Stimulated activated CD8-positive, alpha-beta memory T cell treated with anti-CD3 and anti-CD28 coated beads, Interleukin-15, amount 100 ng/mL, for 1 hour (primary cell): ENCODE results near the gene PGAP2.
"Not testable (repeated sequence)": the region's sequence is repeated elsewhere in the genome, so short reads cannot be mapped to it uniquely, and the experiment has no call there.

Experiments
- DNase-seq: peaks from one replicate; pipeline ENCODE4 v3.0.0-alpha.2; 2020; ENCODE audit warnings: low read depth

The PGAP2 gene

DNA sequence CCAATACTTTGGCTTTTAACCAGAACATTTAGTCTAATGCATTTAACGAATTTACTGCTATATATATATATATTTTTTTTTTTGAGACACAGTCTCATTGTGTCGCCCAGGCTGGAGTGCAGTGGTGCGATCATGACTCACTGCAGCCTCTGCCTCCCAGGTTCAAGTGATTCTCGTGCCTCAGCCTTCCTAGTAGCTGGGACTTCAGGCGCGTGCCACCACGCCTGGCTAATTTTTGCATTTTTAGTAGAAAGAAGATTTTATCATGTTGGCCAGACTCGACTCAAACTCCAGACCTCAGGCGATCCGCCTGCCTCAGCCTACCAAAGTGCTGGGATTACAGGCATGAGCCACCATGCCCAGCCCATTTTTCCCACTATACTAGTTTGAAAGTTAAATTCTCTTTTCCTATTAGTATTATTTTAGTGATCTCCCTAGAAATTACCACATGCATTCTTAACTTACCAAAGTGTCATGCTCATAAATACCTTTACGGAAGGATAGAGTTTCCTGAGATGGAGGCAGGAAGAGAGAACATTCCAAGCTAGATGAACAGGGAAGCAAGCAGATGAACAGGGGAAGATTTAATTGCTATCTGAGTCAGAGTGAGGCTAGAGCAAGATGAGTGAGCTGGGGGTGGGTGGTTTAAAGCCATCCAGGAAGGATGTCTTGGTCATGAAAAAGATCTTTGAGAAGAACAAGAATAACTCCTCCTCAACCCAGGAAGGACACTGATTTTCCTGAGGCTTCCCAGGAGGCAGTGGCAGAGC is 4.4 kb upstream of the PGAP2 start:
- no peak for DNase-seq

DNA sequence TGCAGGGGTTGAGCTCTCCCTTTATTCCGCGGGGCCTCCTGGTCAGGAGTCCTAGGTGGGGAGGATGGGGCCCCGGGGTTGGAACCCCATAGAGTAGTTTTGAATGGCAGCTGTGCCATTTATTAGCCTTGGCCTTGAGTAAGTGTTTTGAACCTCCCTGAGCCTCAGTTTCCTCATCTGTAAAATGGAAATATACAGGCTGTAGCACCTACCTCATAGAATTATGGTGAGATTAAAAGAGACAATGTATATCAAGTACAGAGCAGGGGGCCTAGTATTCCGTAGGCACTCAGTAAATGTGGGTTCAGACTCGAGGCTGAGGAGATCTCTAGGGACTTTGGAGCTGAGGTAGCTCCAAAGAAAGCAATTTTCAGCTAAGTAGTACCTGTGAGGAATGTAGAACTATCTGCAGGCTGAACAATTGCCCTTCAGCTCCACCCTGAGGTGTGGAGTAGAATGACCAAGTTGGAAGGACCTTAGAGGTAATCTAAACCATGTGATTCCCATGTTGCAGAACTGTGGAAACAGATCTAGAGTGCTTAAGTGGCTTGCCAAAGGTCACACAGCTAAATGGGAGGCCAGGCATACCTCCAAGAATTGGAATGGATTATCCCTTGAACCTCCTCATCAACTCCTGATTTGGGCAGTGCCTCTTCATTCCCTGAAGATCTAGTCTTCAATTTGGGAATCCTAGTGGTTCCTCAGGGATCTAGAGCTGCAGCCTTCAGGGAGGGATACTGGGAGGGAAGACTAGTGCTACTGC is 682 bp downstream of the PGAP2 start:
- no peak for DNase-seq

DNA sequence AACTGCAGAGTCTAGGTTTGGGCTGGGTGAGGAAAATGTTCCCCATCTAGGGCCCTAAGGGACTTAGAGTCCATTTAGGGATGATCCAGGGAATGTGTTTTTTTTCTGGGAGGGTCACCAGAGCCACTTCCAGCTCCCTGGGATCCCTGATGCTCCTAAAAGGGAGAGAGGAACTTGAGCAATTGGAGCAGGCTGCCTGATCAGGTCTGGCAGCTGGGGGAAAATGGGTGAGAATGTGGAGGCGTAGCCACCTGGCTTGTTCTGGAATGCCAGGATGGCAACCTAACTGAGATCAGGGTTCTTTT is 1.2 kb downstream of the PGAP2 start:
- DNase-seq = no peak

DNA sequence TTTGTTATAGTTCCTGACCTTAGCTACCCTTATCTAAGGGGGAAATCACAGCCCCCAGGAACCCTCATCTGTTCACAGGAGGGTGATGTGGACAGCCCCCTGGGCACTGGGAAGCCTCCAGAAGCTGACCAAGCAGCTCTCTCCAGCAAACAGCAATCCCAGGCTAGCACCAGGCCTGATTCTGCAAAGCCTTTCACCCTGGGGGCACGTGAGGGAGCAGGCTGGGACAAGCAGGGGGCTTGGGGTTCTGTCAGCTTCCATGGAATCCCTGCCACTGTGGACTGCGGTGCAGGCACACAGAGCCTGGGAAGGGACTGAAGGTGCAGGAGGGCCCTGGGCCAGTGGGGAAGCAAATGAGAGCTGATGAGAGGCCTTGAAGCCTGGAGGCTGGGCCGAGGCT is 2.1 kb downstream of the PGAP2 start:
- no peak for DNase-seq

DNA sequence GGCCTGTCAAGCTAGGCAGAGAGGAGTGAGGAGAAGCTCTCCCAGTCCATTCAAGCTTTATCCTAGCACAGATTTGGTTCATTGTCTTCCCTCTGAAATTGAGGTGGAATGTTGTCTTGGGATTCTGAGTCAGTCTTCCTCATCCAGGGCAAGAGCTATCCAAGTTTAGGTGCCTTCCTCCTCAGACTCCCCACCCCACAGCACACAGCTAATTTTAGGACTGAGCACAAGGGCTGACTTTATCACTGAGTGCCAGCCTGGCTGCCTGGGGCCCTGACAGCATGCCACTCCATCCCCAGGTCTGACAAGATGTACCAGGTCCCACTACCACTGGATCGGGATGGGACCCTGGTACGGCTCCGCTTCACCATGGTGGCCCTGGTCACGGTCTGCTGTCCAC is 2.6 kb downstream of the PGAP2 start:
- no peak for DNase-seq

DNA sequence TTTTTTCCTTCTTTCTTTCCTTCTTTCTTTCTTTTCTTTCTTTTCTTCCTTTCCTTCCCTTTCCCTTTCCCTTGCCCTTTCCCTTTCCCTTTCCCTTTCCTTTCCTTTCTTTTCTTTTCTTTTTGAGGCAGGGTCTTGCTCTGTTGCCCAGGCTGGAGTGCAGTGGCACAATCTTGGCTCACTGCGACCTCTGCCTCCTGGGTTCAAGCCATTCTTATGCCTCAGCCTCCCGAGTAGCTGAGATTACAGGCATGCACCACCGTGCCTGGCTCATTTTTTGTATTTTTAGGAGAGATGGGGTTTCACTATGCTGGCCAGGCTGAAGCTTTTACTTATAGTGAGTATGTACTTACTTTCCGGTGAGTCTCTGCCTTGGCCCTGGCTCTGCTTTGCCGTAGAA is 6.5 kb downstream of the PGAP2 start:
- not testable (repeated sequence) for DNase-seq

DNA sequence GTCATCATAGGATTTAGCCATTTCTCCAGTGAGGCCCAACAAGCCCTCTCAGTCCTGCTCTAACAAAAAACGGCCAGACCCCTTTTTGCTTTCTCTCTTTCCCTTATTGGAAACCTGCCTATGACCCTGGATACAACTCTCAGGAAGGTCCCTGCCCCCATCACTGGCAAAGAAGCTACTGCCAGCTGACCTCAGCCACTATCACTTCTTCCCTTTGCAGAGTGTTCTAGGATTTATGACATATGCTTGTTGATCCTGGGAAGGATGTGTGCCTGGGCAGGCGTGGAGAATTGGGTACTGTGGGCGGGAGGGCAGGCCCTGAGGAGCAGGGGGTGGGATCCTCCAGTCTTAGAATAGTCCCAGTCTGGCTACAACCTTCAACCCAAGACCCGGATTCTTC is 7.5 kb downstream of the PGAP2 start:
- DNase-seq = no peak

DNA sequence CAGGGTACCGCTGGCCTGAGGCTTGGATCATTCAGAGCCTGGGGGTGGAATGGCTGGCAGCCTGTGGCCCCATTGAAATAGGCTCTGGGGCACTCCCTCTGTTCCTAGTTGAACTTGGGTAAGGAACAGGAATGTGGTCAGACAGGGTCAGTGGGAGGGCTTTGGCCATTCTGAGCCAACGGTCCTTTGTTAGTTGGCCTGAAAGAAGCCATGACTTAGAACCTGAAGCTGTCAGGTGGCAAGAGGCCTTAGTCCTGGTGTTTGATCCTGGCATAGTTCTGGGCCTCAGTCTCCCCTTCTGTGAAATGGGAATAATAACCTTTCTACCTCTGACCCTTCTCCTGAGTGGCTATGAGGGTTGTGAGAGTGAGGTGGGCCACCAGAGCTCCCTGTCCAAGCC is 8.3 kb downstream of the PGAP2 start:
- no peak for DNase-seq

DNA sequence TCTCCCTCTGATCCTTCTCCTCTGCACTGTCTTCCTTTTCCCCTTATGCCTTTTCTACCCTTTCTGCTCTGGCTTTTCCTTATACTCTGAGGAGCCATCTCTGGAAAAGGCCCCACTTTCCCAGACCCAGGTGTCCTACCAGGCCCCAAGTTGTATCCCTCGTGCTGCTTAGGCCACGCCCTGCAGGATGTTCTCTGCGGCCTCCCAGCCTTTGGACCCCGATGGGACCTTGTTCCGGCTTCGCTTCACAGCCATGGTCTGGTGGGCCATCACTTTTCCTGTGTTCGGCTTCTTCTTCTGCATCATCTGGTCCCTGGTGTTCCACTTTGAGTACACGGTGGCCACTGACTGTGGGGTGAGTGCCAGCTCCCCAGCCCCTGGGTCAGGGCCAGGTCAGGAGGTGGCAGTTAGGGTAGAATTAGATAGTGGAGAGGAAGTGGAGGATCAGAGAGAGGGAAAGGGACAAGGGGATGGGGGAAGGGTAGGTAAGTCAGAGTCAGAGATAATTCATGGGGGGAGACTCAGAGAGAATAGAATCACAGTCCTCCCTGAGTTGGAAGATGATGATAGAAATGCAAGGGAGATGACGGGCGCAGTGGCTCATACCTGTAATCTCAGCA is 8.9 kb downstream of the PGAP2 start:
- no peak for DNase-seq

DNA sequence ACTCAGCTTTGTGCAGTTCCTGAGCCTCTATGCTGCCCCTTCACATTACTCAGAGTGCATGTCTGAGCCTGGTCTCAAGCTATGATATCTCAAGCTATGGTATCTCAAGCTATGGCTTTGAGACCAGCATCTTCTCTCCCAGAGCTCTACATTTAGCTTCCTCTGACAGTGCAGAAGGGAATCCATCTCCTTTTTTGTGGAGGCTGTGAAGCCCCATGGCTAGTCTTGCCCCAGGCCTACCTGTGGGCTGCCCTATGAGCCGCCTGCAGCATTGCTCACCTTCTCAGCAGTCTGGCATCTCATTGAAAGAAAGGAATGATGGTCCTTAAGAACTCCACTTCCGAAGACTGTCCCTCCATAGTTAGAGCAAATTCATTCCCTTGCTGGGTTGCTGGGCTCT is 12.6 kb downstream of the PGAP2 start:
- no peak for DNase-seq

DNA sequence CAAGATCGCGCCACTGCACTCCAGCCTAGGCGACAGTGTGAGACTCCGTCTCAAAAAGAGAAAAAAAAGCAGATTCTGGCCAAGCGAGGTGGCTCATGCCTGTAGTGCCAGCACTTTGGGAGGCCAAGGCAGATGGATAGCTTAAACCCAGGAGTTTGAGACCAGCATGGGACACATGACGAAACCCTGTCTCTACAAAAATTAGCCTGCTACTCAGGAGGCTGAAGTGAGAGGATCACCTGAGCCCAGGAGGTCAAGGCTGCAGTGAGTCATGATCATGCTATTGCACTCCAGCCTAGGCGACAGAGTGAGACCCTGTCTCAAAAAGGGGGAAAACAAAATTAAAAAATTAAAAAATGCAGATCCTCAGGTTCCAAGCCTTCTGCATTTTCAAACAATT is 14.0 kb downstream of the PGAP2 start:
- DNase-seq = no peak

DNA sequence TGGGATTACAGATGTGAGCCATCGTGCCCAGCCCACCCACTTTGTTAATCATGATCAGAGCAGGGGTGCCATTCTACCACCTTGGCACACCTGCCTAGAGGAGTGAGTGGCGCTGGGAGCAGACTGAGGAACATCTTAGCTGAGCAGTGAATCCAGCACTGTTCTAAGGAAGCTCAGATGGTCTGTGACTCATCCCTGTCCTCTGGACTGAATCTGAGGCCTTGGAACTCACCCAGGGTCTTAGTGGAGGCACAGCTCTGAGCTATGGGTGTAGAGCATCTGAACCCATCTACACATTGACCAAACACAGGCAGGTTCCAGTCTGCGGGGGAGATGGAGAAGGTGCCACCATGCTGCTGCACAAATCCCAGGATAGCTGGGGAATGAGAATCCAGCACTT is 14.9 kb downstream of the PGAP2 start:
- no peak for DNase-seq

DNA sequence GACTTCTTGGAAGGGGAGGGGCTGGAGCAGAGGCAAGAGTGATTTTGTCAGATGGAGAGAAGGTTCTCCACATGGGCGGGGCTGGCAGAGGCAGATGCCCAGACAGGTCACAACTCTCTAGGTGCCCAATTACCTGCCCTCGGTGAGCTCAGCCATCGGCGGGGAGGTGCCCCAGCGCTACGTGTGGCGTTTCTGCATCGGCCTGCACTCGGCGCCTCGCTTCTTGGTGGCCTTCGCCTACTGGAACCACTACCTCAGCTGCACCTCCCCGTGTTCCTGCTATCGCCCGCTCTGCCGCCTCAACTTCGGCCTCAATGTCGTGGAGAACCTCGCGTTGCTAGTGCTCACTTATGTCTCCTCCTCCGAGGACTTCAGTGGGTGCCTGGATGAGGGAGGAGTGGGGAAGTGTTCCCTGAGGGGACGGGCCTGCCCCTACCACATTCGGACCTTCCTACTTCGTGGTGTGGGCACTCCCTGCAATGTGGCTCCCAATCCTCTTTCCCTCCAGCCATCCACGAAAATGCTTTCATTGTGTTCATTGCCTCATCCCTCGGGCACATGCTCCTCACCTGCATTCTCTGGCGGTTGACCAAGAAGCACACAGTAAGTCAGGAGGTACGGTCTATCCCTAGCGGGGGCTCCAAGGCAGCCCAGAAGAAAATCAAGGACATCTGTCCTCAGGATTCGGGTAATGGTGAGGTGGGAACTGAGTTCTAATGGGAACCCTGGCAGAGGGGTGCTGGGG is 15.6 kb downstream of the PGAP2 start:
- no peak for DNase-seq

DNA sequence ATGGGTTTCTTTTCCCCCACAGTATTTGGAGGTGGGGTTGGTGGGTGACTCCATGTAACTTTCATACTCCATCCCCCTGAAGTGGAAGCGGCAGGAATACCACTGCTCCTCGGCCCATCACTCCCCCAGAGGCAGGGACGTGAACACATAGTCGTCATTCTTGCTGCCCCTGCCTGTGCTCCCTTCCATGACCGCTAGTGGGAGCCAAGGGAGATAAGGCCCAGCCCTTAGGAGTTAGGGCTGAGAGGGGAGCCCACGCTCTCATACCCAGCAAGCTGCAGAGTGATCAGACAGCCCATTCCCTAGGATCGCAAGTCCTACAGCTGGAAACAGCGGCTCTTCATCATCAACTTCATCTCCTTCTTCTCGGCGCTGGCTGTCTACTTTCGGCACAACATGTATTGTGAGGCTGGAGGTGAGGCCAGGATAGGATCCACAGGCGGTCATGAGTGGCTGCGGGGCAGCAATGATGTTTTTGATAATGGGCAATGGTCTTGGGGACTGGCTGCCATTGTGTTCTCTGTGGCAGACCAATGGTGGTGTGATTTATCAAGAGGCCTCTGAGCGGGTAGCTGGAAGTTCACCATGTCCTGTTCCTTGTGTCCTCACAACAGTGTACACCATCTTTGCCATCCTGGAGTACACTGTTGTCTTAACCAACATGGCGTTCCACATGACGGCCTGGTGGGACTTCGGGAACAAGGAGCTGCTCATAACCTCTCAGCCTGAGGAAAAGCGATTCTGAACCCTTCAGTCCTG is 16.5 kb downstream of the PGAP2 start:
- DNase-seq = peak; percentile 62

DNA sequence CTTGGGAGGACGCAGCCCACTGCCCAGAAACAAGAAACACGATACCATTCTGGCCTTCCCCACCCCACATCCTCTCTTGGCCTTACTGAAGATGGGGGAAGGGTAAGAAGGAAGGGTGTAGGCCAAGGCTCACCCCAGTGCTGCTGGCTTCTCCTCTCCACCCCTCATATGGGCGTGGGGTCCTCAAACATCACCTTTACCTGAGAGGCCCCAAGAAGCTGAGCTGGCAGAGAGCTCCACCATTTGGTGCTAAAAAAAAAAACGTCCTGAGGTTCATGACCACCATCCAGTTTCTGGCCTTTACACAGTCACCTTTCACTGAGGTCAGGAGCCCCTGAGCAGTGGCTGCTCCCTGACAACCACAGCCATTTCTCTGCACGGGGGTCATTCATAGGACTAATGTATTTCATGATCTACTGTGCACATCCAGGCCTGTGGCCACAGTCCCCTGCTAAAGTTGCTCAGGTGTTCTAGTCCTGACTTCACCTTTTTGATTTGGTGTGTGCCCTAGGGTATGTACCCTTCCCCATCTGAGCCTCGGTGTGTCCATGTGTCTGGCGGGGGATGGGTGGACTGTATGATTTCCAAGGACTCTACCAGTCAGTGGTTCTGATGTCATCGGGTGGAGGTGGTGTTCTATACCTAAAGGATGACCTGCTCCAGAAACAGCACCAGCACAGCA is 17.3 kb downstream of the PGAP2 start:
- DNase-seq = no peak

DNA sequence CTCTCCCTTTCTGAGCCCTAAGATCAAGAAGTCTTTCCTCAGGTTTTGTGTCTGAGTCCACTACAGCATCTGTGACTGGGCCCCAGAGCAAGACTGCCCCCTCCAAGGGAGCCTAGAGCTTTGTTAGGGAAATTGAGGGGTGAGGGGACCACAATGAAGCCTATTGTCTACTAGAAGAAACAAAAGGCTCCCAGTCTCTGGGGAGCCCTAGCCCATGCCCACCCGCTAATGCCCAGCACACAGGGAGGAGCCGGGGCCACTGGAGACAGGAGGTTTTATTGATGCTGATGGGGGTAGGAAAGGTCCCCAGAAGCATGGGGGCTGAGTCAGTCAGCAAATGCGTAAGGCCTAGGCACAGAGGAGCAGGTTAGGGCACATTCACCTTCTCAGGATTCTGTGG is 18.4 kb downstream of the PGAP2 start:
- DNase-seq = no peak

DNA sequence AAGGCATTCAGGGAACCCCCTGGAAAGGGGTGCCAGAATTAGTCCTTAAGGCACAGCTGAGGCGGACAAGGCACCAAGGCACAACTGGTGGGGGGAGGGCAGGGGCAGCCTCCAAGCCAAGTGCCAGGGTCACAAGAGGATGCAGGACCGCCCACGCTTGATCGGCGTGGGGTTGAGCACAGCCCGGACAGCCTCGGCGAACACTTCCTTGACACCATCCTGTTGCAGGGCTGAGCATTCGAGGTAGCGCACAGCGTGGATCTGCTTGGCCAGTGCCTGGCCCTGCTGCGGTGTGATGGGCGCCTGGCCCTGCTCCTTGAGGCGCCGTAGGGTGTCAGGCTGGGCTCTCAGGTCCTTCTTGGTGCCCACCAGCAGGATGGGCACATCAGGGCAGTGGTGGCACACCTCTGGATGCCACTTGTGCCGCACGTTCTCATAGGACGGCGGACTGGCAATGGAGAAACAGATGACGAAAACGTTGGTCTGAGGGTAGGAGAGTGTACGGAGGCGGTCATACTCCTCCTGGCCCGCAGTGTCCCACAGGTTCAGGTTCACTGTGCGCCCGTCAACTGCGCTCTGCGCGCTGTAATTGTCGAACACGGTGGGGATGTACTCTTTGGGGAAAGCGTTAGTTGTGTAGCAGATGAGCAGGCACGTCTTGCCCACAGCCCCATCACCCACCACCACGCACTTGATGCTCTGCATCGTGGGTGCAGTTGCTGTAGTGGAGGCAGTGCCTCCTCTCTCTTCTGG is 19.2 kb downstream of the PGAP2 start:
- DNase-seq = no peak

DNA sequence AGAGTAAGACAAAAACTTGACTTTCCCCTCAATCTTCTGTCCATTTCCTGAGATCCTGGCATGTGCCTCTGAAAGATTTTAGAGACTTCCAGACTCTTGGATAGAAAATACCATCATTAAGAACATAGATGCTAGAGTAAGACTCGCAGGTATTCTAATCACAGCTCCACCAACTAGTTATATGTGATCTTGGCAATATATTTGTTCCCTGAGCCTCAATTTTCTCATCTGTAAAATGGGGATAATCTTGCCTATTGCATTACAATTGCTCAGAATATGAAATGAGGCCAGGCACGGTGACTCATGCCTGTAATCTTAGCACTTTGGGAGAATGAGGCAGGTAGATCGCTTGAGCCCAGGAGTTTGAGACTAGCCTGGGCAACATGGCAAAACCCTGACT is 21.7 kb downstream of the PGAP2 start:
- DNase-seq = no peak

DNA sequence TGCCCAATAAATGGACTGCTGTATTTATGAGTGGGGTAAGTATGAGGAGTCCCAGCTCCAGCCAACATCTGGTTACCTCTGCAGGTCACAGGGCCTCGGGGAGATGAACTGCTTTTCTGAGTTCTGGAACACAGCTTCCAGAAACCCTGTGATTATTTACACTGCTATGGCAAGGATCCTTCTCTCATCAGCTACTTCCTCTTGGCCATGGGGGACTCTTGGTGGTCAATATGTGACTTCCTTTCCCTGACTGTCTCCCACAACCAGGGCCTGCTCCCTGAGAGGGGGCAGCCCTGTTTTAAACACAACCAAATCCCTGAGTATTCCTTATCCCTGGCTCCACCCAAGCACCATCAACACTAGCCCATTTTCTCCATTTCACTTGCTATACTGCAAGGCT is 22.4 kb downstream of the PGAP2 start:
- no peak for DNase-seq

DNA sequence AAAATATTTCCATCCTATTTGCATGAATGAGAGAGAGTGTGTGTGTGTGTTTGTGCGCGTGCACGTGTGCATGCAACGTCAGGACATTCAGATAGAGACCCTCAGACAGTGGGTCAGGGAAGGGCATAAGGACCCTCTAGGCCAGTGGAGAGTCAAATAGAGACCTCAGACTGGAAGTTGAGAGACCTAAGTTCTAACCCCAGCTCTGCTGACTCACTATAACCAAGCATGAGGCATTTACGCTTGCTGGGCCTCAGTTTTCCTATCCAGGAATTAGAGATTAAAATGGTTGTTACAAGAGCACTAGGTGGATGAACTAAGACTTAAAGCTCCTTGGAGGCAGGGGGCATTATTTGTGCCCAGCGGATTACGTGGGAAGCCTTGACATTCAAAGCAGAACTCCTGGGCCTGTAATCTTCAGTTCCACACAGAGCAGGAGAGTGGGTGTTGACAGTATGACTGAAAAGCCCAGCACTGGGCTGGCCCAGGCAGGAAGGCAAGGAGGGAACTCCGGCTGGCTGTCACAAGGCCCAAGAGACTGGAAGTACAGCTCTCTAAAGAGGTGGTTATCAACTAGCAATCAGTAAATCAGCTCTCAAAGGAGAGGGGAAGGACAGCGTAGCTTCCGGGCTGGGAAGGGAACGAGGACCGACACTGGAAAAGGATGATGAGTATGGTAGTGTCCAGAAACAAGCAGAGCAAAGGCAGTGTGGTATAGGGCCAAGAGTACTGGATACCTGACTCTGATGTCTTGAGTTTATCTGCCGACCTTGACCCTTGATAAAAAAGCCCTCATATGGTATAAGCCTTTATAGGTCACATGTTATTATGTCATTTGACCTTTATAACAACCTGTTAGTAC is 23.2 kb downstream of the PGAP2 start:
- no peak for DNase-seq
